Naive thymus-derived CD8-positive, alpha-beta T cell (primary cell): ENCODE results near the gene NAPSA. TPM values are rescaled to one million over a fixed set of nuclear protein-coding genes. Genes with fewer than 3 reads are reported as not detected.

ENCODE experiments used
- ATAC-seq, 2 donors: fragments of 150-1000 bp; cut with Tn5 transposase in 1 of 2; sonication (Bioruptor Pico), chemical (Tn5 transposase) in 1 of 2; 1 replicate in 1 of 2; 2 replicates in 1 of 2; pipeline ENCODE4 v1.10.0; 2021; ENCODE audit warnings: mild to moderate bottlenecking in 2 of 2, moderate library complexity in 2 of 2
- POLR2A ChIA-PET: fragments of 350-600 bp; sonication (Branson Sonifier 250); formaldehyde crosslinking; loops from one replicate; lab custom pipeline; 2021; ENCODE audit warnings: antibody characterized with exemption; lab: Charles Lee
- DNase-seq, 10 donors: peaks; one replicate each; pipeline versions ENCODE4 v3.0.0 to v3.0.0-alpha.2; 2020 to 2022
- H3K27ac Mint-ChIP-seq, 10 donors: one replicate each; pipeline ENCODE4 v1.8.0; 2020 to 2022; ENCODE audit warnings: mild to moderate bottlenecking in 10 of 10, mixed read lengths in 10 of 10, moderate library complexity in 4 of 10, inconsistent platforms in 1 of 10
- H3K27me3 Mint-ChIP-seq, 5 donors: one replicate each; pipeline ENCODE4 v1.8.0; 2021 to 2022; ENCODE audit warnings: mixed read lengths in 5 of 5
- H3K36me3 Mint-ChIP-seq, 3 donors: one replicate each; pipeline ENCODE4 v1.8.0; 2020 to 2022; ENCODE audit warnings: mixed read lengths in 3 of 3, mild to moderate bottlenecking in 2 of 3, inconsistent platforms in 1 of 3
- H3K4me1 Mint-ChIP-seq, 4 donors: one replicate each; pipeline ENCODE4 v1.8.0; 2021 to 2022; ENCODE audit warnings: mixed read lengths in 4 of 4
- H3K4me3 Mint-ChIP-seq, 10 donors: one replicate each; pipeline ENCODE4 v1.8.0; 2020 to 2022; ENCODE audit warnings: mild to moderate bottlenecking in 10 of 10, mixed read lengths in 10 of 10, moderate library complexity in 6 of 10, inconsistent platforms in 1 of 10
- H3K9me3 Mint-ChIP-seq, 9 donors: one replicate each; pipeline ENCODE4 v1.8.0; 2020 to 2022; ENCODE audit warnings: mixed read lengths in 9 of 9, mild to moderate bottlenecking in 3 of 9, inconsistent platforms in 1 of 9, moderate library complexity in 1 of 9
- polyA plus RNA-seq, 3 donors: library from polyadenylated mRNA; unstranded; fragments of 300-500 nt; fragmentation: Illumina TruSeq; gene quantifications; one replicate each; pipeline ENCODE4 v1.2.3, GENCODE V29; 2021
- total RNA-seq, 8 experiments: library from RNA in 2 of 8; stranded (reverse) in 2 of 8; gene quantifications; one replicate each; pipeline ENCODE4 v1.2.3 and lab custom pipeline; 2021 to 2026

Gene NAPSA
- total and polyA plus RNA-seq, 5 experiments from 2014 or later = 0.37 to 9.7 (median 2.0) TPM

DNA sequence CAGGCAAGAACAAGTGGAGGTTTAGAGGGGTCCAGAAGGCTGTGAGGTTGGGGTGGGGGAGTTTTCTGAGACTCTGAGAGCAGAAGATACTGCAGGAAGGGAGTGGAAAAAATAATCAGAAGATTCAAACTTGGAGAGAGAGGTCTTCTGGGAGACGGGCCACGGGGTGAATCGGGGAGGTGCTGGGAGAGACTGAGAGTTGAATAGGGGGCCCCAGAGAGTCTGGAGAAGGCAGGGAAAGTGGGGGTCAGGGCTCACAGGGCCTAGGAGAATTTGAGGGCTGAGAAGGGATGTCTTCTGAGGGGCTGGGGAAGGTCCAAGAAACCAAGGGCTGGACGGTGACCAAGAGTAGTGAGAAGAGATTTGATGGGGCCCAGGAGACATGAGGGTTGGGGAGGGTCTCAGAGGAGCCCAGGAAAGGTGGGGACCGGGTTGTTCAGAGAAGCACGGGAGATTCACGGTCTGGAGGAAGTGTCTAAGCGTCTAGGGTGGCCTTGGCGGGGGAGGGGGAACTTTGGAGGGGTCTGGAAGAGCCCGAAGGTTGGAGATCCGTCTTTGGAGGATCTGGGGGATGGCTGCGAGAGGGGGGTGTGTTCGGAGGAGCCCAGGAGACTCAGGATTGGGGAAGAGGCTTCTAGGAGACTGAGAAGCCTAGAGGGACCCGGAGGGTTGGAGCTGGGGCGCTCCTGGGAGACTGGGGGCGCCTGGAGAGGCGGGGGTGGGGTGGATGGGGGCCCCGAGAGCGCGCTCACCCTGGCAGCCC lies 37.8 kb downstream of the NAPSA start:
- peaks cover 33 to 60% (median 50%) of the 10 kb centered on the region in 4 donors for H3K4me1 Mint-ChIP-seq
- ATAC-seq (no peak), DNase-seq (peak in 1 of 10 donors; percentile 46)
- POLR2A ChIA-PET = no interaction called here
- peaks cover 0 to 24% (median 7%) of the 10 kb centered on the region in 9 donors for H3K9me3 Mint-ChIP-seq
- peak overlapping the region in 5 of 10 donors; percentile 8 to 64 (median 46) for H3K27ac Mint-ChIP-seq
- H3K36me3 Mint-ChIP-seq = peaks cover 0 to 12% (median 6%) of the 10 kb centered on the region in 3 donors
- H3K4me3 Mint-ChIP-seq = peak overlapping the region; percentile 13 to 76 (median 64)
- H3K27me3 Mint-ChIP-seq = peaks cover 17 to 76% (median 53%) of the 10 kb centered on the region in 5 donors

DNA sequence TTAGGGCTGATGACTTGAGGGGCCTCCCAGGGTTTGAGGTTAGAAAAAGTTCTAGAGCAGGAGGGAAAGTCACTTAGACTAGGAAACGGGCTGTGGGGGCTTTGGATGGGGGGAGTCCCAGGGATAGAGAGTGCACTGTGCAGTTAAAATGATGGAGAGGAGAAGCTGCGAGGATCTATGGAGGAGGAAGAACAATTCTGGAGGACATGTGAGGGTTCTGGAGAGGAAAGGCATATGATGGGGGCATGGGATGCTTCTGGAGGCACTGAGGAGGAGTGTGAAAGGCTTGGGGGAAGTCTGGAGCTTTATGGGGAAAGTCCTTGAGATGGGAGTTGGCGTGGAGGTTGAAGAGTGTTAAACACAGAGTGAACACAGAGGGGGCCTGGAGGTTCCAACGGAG lies 38.4 kb downstream of the NAPSA start:
- DNase-seq (peak in 1 of 10 donors; percentile 7), ATAC-seq (no peak)
- Mint-ChIP-seq H3K27me3 (peaks cover 17 to 76% (median 57%) of the 10 kb centered on the region in 5 donors), H3K36me3 (peaks cover 0 to 12% (median 6%) of the 10 kb centered on the region in 3 donors), H3K9me3 (peaks cover 0 to 22% (median 7%) of the 10 kb centered on the region in 9 donors), H3K27ac (peak overlapping the region in 3 of 10 donors; percentile 21 to 49 (median 46)), H3K4me3 (peak overlapping the region in 9 of 10 donors; percentile 11 to 76 (median 62)), H3K4me1 (peaks cover 33 to 54% (median 45%) of the 10 kb centered on the region in 4 donors)
- POLR2A ChIA-PET = no interaction called here

DNA sequence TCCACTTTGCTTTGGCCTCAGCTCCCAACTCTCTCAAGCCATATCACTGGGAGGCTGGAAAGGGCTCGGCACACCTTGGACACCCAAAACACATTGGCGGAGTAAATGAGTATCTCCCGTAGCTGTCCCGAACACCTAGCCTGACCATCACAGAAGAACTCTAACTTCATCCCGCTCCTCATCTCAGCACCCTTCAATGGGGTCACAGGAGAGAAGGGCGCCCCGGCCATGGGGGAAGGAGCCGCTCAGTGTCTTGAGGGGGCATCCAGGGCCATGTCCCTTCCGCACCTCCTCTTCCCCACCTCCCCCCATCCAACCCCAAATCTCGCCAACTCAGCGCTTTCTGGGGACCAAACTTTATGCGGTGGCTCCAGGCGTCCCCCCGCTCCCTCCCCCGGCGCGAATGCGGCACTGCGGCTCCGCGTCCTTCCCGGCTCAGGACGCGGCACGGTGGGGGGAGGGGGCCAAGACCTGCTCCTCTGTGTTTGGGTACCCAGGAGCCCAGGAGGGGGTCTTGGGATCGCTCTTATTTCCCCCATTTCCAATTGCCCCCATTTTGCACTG lies 39.3 kb downstream of the NAPSA start:
- H3K36me3 Mint-ChIP-seq = peaks cover 0 to 12% (median 6%) of the 10 kb centered on the region in 3 donors

DNA sequence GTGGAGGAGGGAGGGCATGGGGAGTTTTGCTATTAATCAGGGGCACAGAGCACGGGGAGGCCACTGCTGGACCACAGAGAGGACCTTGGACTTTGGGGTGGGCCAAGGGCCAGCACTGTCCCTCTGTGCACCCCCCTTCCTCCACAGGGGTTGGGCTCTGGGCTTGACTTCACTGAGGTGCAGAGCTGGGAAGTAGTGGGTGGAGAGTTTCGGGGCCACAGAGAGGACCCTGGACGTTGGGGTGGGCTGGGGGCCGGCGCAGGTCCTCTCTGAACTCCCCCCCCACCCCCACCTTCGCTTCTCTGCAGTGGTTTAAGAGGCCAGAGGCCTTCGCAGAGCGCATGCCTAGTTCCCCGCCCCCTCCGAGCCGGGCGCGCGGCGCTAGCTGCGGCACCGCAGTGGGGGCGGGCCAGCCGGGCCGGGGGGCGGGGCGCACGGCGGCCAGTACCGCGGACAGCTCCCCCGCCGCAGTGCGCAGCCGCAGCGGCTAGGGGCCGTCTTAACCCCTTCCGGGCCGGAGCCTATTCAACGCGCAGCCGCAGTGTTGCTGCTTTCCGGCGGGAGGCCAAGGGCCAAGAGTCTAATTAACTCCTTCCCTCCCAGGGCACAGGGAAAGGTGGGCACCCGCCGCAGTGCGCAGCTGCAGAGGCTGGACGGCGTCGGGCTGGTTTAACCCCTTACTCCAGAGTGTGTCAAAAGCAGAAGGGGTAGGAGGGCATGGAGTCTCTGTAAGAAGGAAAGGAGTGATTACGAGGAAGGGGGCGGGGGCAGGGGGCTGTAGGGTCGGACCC lies 39.9 kb downstream of the NAPSA start:
- H3K9me3 Mint-ChIP-seq = peaks cover 0 to 22% (median 7%) of the 10 kb centered on the region in 9 donors
- no peak overlapping the region for H3K27ac Mint-ChIP-seq
- H3K27me3 Mint-ChIP-seq = peaks cover 17 to 71% (median 54%) of the 10 kb centered on the region in 5 donors
- H3K36me3 Mint-ChIP-seq = peaks cover 0 to 12% (median 6%) of the 10 kb centered on the region in 3 donors
- peak overlapping the region in 2 of 10 donors; percentile 22 to 42 for H3K4me3 Mint-ChIP-seq
- POLR2A ChIA-PET = interaction anchor here (0.8 kb wide), 1 partner anchor 8 kb away, joined by 4 read pairs; no protein-coding TSS in a partner anchor
- peaks cover 25 to 39% (median 35%) of the 10 kb centered on the region in 4 donors for H3K4me1 Mint-ChIP-seq
- peak; percentile 44 to 75 (median 64) for DNase-seq
- ATAC-seq = peak; percentile 45 to 55

More for the DNA sequence above, 39.3 kb downstream of the NAPSA start:
- Mint-ChIP-seq H3K27ac (no peak overlapping the region), H3K27me3 (peaks cover 17 to 69% (median 50%) of the 10 kb centered on the region in 5 donors), H3K4me3 (peak overlapping the region in 3 of 10 donors; percentile 42 to 67 (median 62)), H3K9me3 (peaks cover 0 to 22% (median 7%) of the 10 kb centered on the region in 9 donors), H3K4me1 (peaks cover 27 to 46% (median 38%) of the 10 kb centered on the region in 4 donors)
- ATAC-seq (no peak), DNase-seq (peak in 1 of 10 donors; percentile 49)
- POLR2A ChIA-PET = interaction anchor here (0.8 kb wide), 1 partner anchor 8 kb away, joined by 4 read pairs; no protein-coding TSS in a partner anchor

DNA sequence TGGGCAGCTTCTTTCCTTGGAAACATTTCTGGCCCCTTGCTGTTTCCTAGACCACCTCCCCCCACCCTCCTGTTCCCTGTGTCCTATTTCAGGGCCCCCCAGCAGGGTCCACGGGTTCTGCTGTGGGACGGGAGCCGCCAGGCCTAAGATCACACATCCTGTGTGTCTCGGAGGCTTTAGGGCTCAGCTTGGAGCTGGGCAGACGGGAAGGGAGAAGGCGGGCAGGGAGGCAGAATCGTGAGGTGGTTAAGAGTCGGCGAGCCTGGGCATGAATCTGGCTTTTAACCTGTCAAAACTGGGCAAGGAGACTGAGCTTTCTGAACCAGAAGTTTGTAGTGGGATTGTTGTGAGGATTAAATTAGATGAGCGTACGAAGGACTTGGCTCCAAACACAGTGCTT lies 41.1 kb downstream of the NAPSA start:
- Mint-ChIP-seq H3K27ac (peak overlapping the region in 2 of 10 donors; percentile 6 to 61), H3K36me3 (peaks cover 0 to 10% (median 1%) of the 10 kb centered on the region in 3 donors), H3K4me1 (peaks cover 17 to 27% (median 25%) of the 10 kb centered on the region in 4 donors), H3K27me3 (peaks cover 14 to 64% (median 49%) of the 10 kb centered on the region in 5 donors), H3K4me3 (peak overlapping the region in 1 of 10 donors; percentile 80), H3K9me3 (peaks cover 0 to 13% (median 1%) of the 10 kb centered on the region in 9 donors)
- ATAC-seq (no peak), DNase-seq (peak in 1 of 10 donors; percentile 36)
- POLR2A ChIA-PET = interaction anchor here (0.6 kb wide), 1 partner anchor 73 kb away, joined by 4 read pairs; no protein-coding TSS in a partner anchor

DNA sequence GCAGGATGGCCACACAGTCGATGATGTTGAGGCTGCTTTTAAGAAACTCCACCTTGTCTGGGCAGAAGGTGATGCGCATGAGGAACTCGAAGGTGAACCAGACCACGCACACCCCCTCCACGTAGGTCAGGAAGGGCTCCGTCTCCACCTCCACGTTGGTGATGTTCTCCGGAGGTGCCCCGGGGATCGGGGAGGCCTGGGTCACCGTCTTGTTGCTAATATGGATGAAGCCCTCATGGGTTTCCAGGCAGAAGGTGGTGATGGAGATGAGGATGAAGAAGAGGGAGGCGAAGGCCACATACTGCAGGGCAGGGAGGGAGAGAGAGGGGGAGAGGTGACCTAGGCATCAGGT lies 41.7 kb downstream of the NAPSA start:
- H3K9me3 Mint-ChIP-seq = peaks cover 0 to 11% (median 0%) of the 10 kb centered on the region in 9 donors
- DNase-seq = peak in 1 of 10 donors; percentile 32
- no peak overlapping the region for H3K27ac Mint-ChIP-seq

DNA sequence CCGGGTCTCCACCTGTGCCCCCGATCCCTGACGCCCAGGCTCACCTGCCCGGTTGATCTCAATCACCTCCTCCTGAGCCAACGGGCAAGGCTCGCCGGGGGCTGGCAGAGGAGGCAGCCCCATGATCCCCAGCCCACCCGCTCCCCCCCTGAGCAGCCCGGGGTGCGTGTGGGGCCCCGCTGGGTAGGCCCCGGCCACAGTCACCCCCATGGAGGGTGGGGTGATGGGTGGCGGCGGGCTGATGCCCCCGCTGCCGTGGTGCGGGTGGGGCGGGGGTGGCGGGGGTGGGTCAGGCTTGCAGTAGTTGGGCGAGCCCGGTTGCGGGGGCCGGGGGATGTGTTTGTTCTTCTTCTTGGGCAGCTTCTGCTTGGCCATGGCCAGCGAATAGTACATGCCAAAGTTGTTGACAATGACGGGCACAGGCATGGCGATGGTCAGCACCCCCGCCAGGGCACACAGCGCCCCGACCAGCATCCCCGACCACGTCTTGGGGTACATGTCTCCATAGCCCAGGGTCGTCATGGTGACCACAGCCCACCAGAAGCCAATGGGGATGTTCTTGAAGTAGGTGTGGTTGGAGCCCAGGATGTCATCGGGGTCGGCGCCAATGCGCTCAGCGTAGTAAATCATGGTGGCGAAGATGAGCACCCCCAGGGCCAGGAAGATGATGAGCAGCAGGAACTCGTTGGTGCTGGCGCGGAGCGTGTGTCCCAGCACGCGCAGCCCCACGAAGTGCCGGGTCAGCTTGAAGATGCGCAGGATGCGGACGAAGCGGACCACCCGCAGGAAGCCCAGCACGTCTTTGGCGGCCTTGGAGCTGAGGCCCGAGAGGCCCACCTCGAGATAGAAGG lies 42.3 kb downstream of the NAPSA start:
- Mint-ChIP-seq H3K4me1 (peaks cover 16 to 25% (median 22%) of the 10 kb centered on the region in 4 donors), H3K36me3 (peaks cover 0 to 10% (median 0%) of the 10 kb centered on the region in 3 donors), H3K27me3 (peaks cover 14 to 70% (median 50%) of the 10 kb centered on the region in 5 donors), H3K9me3 (peaks cover 0 to 11% (median 0%) of the 10 kb centered on the region in 9 donors), H3K27ac (no peak overlapping the region), H3K4me3 (no peak overlapping the region)
- DNase-seq = peak in 1 of 10 donors; percentile 52
- no peak for ATAC-seq
- POLR2A ChIA-PET = no interaction called here

More for the DNA sequence above, 41.7 kb downstream of the NAPSA start:
- peaks cover 16 to 25% (median 22%) of the 10 kb centered on the region in 4 donors for H3K4me1 Mint-ChIP-seq
- no peak for ATAC-seq
- H3K4me3 Mint-ChIP-seq = no peak overlapping the region
- POLR2A ChIA-PET = interaction anchor here (0.6 kb wide), 1 partner anchor 73 kb away, joined by 4 read pairs; no protein-coding TSS in a partner anchor
- H3K27me3 Mint-ChIP-seq = peaks cover 14 to 67% (median 49%) of the 10 kb centered on the region in 5 donors
- peaks cover 0 to 10% (median 0%) of the 10 kb centered on the region in 3 donors for H3K36me3 Mint-ChIP-seq

DNA sequence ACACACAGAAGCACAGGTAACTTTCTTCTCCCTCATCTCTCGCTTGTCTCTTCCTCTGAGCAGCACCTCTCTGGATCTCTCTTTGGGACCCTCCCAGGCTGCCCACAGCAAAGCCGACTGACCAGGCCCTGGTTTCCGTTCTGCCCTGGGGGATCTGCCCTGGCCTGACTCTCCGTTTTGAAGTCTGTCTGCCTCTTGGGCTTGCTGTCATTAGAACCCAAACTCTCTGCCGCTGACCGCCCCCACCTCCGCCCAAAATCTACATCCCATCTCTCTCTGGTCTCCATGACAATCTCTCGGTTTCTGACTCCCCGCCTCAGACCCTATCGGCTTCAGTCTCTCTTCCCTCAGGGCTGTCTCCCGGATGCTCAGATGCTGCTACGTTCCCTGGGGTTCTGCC lies 43.2 kb downstream of the NAPSA start:
- peaks cover 0 to 5% (median 0%) of the 10 kb centered on the region in 9 donors for H3K9me3 Mint-ChIP-seq
- H3K27me3 Mint-ChIP-seq = peaks cover 12 to 72% (median 53%) of the 10 kb centered on the region in 5 donors
- peaks cover 0 to 3% (median 0%) of the 10 kb centered on the region in 3 donors for H3K36me3 Mint-ChIP-seq
- no peak overlapping the region for H3K4me3 Mint-ChIP-seq
- DNase-seq = peak in 1 of 10 donors; percentile 42
- no peak overlapping the region for H3K27ac Mint-ChIP-seq
- no peak for ATAC-seq
- H3K4me1 Mint-ChIP-seq = peaks cover 11 to 17% (median 16%) of the 10 kb centered on the region in 4 donors
- POLR2A ChIA-PET = no interaction called here

DNA sequence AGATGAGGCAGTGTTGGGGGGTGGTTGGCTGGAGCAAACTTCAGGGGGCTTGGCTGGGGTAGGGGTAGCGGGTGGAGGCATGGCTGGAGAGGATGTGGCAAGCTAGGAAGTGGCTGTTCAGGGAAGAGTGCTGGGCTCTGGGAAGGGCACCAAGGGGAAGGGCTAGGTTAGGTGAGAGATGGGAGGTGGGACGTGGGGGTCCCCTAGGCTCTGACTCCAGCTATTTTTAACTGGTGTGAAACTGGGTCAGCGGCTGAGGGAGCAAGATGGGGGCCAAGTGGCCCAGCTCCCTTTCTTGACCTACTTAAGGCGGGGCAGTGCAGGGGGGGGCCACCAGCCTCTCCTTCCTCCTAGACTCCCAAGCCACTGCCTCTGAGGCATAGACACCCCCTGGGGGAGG lies 43.6 kb downstream of the NAPSA start:
- no peak for ATAC-seq
- Mint-ChIP-seq H3K27me3 (peaks cover 8 to 70% (median 50%) of the 10 kb centered on the region in 5 donors), H3K36me3 (no peaks in the 10 kb centered on the region), H3K4me3 (no peak overlapping the region), H3K4me1 (peaks cover 7 to 13% (median 12%) of the 10 kb centered on the region in 4 donors), H3K9me3 (peaks cover 0 to 3% (median 0%) of the 10 kb centered on the region in 9 donors), H3K27ac (no peak overlapping the region)
- POLR2A ChIA-PET = no interaction called here
- no peak for DNase-seq

DNA sequence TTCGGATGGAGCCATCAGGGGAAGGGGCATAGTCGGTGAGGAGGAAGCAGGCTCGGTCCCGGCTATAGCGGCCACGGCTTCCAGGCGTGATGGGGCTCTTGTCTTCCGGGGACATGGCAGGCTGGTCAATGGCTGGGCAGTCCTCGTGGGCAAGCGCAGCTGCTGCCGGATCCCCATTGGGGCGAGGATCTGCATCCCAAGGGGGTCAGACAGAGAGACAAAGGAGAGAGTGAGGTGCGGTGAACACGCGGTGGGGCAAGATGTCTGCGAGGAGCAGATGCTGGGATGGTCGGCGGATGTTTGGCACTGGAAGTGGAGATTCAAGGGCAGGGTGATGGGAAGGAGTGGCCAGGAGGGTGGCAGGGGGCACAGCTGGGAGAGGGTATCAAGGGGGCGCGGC lies 44.8 kb downstream of the NAPSA start:
- Mint-ChIP-seq H3K36me3 (no peaks in the 10 kb centered on the region), H3K27me3 (peaks cover 8 to 77% (median 57%) of the 10 kb centered on the region in 5 donors), H3K4me1 (peaks cover 6 to 17% (median 10%) of the 10 kb centered on the region in 4 donors), H3K27ac (peak overlapping the region in 1 of 10 donors; percentile 66), H3K4me3 (no peak overlapping the region), H3K9me3 (peaks cover 0 to 3% (median 0%) of the 10 kb centered on the region in 9 donors)
- POLR2A ChIA-PET = interaction anchor here (0.6 kb wide), 1 partner anchor 517 kb away, joined by 3 read pairs; no protein-coding TSS in a partner anchor
- ATAC-seq (no peak), DNase-seq (no peak)

DNA sequence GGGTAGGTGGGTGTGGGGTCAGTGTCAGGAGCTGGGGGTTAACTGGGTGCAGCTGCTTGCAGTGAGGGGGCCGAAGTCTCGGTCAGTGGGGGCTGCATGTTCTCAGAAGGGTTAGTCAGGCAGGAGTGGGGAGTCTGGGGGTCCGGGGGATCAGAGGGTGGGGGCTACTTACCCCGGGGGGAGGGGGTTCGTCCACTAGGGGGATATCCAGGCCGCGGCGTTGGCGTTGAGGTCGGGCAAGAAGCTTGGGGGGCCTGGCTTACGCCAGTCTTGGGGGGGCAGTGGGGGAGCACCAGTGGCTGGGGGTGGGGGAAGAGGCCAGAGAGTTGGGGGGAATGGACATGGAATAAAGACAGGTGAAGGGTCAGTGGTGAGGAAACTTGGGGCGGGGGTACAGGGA lies 45.4 kb downstream of the NAPSA start:
- Mint-ChIP-seq H3K4me1 (peaks cover 7 to 19% (median 10%) of the 10 kb centered on the region in 4 donors), H3K36me3 (no peaks in the 10 kb centered on the region), H3K27ac (no peak overlapping the region), H3K9me3 (peaks cover 0 to 3% (median 0%) of the 10 kb centered on the region in 9 donors), H3K4me3 (no peak overlapping the region), H3K27me3 (peaks cover 9 to 82% (median 58%) of the 10 kb centered on the region in 5 donors)
- POLR2A ChIA-PET = interaction anchor here (0.6 kb wide), 1 partner anchor 518 kb away, joined by 3 read pairs; no protein-coding TSS in a partner anchor
- no peak for DNase-seq
- no peak for ATAC-seq
